ENCODE results near the gene CCDC87.
"Not testable (repeated sequence)": the region's sequence is repeated elsewhere in the genome, so short reads cannot be mapped to it uniquely, and the experiment has no call there.

The CCDC87 gene

DNA sequence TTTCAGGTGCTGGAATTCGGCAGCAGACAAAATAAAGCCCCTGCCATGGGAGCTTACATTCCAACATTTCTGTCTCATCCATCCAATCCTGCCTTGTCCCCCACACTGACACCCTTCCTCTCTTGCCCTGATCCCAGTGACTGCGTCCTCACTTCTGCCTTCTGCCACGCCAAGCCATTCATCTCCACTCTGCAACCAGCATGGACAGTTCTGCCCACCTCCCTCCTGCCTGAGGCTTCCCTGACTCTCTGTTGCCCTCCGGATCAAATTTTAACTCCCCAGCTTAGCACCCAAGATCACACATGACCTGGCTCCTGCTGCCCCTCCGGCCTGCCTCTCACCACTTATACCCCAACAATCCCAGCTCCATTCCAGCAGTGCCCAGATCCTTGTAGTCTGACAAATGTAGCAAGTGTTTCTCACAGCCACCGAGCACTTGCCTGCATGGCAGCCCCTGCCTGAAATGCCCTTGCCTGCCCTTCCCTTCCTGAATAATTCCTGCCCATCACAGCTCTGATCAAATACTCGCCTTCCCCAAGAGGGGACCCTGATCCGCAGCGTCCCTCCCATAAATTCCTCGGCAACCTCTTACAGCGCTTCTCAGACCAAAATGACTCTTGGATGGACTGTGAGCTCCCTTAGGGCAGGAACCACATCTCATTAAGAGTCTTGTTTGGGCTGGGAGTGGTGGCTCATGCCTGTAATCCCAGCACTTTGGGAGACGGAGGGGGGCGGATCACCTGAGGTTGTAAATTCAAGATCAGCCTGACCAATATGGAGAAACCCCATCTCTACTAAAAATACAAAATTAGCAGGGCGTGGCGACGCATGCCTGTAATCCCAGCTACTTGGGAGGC lies 43.9 kb downstream of the CCDC87 start:
- DNase-seq = no peak

DNA sequence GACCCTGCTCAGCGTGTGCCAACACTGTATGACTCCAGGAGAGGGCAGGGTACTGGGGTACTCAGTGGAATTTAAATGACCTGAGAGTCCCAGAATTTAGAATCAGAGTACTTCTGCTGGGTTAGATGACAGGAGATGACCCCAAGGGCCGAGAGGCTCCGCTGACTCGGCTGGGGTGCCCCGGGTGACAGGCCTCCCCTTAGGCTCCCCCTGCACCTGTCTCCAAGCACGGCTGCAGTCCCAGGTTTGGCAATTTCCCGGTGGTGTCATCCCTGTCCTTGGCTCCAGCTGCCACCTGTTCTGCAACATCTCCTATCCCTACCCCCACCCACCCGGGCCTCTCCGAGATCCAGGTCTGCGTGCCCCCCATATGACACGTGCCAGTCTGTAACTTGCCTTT lies 44.8 kb downstream of the CCDC87 start:
- no peak for DNase-seq

DNA sequence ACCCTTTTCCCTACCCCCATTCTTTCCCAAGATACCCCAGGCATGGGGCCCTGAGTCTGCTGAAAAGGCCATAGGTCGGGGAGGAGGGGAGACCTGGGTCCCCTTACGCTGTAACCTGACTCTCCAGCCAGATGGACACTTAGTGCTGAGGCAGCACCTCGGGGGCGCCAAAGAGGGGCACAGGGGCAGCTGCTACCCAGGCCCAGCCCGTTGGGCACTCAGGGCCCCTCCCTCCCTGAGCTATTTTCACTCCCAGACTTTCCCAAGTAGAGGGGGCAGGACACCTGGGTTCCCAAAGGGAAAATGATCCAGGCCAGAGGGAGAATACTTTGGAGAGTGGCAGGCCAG lies 45.2 kb downstream of the CCDC87 start:
- DNase-seq = no peak

DNA sequence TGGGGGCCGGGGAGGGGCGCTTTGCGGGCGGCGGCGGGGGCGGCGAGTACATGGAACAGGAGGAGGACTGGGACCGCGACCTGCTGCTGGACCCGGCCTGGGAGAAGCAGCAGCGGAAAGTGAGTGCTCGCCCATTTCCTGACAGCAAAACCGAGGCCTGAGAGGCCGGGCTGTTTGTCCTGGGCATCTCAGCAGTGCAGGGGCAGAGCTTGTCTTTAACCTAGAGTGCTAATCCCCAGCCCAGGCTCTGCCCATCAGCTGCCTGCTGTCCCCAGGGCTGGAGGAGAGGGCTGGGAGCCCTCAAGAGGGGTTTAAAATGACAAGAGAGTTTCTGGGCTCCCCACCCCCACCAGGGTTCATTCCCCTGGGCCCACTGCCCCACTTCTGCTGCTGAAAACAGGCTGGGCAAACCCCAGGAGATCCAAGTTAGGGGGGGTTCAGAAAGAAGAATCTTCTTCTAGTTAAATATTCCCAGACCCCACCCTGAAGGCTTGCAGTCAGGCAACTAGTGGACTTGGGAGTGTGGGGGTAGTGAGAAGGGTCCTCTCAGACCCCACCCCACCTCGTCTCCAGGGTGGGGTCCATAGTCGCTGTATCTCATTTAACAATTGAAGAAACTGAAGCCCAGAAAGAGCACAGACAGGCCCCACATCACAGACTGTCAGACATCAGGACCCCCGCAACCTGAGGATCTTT lies 45.7 kb downstream of the CCDC87 start:
- DNase-seq = no peak

DNA sequence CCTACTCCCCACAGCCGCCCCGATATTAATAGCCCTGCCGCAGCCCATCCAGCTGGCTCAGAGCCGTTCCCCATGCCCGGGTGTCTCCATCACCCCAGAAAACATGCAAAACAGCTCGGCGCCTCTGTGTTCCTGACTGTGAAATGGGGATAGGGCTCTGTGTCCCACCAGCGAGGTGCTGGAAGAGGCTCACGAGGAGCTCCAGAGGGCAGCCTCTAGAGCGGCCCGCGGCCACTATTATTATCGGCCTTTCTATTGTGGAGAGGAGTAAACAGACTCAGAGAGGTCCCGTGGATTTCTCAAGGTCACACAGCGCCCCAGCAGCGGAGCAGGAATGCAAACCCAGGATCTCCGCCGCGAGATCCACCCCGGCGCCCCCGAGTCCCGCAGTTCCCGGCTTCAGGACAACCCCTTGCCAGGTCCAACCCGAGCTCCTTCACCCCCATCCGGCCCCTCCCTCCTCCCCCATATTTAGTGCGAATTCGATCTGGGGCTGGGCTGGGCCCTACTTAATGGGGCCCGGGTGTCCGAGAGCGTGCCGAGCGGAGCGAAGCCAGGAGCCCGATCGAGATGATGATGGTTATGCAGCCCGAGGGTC lies 46.4 kb downstream of the CCDC87 start, which contains the start of gene ACTN3:
TSS of gene ACTN3 (plus strand) at position 536 of the 598 bp plus-strand sequence. CDS start at position 571, 35 bp downstream.
- no peak for DNase-seq

DNA sequence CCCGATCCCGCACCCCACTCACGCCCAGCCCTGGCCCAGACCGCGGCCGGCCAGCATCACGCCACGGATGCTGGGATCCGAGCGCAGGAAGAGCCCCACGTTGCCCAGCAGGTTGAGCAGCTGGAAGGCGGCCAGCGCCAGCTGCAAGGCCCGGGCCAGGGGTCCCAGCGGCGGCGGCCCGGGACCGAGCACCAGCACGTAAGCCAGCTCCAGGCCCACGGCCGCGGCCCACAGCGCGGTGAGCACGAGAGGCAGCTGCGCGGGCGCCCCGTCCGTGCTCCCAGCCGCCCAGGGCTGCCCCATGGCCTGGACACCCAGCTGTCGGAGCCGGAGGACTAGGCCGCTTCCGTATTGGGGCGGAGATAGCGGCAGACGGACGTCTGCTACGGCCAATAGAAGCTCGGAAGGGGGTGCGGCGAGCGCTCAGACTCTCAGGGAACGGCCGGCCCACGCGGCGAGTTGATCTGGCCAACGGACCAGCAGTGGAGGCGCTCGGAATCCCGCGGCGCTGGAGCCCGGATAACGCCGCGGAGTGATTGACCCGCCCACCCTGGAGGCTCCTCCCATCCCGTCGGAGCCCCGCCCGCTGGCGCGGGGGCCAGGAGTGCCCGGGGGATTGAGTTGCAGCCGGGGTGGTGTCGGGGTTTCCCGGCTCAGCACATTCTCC lies 47.0 kb downstream of the CCDC87 start, which contains the start of gene ZDHHC24:
TSS of gene ZDHHC24 (minus strand) at position 348 of the 667 bp plus-strand sequence. CDS start at position 303, 45 bp downstream.
- DNase-seq = peak; percentile 88

DNA sequence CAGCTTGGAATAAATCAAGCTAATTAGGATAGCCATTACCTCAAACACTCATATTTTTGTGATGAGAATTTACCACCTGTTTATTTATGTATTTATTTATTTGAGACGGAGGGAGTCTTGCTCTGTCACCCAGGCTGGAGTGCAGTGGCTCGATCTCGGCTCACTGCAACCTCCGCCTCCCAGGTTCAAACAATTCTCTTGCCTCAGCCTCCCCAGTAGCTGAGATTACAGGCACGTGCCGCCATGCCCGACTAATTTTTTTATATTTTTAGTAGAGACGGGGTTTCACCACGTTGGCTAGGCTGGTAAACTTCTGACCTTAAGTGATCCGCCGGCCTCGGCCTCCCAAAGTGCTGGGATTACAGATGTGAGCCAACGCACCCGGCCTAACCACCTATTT lies 47.9 kb downstream of the CCDC87 start:
- not testable (repeated sequence) for DNase-seq

DNA sequence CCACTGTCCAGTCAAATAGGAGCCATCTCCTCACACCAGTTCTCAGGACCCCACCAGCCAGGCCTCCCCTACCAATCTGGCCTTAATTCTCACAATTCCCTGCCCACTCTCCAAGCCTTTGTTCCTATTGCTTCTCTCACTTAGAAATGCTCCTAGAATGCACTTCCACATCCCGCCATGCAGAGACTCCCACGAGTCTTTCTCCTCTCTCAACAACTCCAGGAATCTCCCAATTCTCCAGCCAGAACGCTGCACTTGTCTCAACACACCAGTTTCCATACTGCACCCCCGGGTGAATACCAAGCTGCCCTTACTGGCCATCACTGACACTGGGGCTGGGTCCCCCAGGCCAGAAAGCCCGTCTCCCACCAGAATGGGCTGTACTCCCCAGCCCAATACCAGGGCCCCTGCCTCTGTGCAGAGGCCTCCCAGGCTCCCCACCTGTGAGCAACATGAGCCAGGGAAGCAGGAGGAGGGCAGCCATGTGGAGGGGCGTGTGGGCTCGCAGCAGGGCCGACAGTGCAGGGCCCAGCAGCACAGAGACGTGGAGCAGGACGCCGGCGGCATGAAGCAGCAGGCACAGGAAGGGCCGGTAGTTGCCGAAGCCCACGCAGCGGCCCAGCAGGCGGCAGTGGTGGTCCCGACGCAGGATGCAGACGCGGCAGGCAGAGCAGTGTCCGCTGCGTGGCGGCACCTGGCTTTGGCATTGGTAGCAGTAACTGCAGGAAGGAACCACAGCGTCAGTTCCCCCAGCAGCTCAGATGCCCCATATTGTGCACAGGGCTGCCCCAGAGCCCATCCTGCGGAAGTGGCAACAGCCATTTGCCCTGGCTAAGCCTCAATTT lies 49.4 kb downstream of the CCDC87 start:
- DNase-seq = no peak

DNA sequence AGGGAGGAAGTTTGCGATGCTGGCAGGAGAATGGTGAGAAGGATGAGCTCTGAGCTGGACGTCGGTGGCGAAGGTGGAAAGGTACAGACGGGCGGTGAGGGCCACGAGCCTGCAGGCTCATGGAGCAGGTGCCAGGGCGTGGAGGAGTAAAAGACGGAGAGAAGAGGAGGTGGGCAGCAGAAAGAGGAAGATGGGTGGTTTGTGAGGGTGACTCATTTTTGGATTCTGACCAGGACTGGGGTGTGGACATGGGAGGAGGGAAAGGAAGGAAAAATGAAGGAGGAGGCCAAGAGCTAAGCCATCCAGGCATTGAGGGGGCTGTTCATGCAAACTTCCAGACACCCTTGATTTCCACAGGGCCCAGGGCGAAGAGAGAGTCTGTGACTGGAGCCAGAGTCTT lies 50.5 kb downstream of the CCDC87 start:
- no peak for DNase-seq

DNA sequence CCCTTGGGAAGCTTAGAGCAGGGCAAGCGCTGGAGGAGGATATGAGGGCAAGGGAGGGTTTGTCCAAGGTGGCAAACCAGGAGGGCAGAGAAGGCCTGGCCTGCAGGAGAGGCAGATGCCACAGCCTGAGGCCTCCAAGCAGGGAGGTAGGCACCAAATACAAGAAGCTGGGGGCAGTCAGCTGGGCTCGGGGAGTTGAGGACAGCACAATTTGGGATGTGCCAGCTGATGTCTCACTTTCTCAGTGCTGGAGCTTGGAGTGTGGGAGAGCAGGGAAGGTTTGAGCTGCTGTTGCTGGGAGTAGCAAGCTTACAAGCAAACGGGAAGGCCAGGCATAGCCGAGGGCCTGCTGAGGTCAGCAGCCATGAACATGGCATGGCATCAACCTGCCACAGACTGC lies 51.0 kb downstream of the CCDC87 start:
- DNase-seq = no peak

DNA sequence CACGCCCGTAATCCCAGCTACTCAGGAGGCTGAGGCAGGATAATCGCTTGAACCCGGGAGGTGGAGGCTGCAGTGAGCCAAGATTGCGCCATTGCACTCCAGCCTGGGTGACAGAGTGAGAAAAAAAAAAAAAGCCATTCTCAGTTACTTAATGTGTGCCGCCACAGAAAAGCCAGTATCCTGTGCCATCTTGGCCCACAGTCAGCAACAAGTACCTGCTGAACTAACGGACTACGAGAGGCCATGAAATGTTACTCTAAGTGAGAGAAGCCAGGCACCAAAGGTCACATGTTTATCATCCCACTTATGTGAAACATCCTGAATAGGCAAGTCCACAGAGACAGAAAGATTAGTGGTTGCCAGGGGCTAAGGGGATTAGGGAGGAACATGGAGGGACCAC lies 52.3 kb downstream of the CCDC87 start:
- not testable (repeated sequence) for DNase-seq
